Astrocyte of the spinal cord (primary cell): Measurements from ENCODE around the gene RAX.

Source experiments
- DNase-seq: peaks from one replicate; pipeline ENCODE4 v3.0.0; 2011; ENCODE audit warnings: low read depth, low spot score
- H3K4me3 ChIP-seq: 2 replicates; pipeline ENCODE4 v1.5.1; 2011; ENCODE audit warnings: low read depth, mild to moderate bottlenecking, low read length, moderate library complexity
- CTCF ChIP-seq: IDR thresholded peaks from 2 replicates; pipeline ENCODE4 v1.5.1; 2012; ENCODE audit warnings: low read depth, mild to moderate bottlenecking, low read length, inconsistent platforms
- in situ Hi-C: cut with HindIII; loops from 2 replicates; pipeline ENCODE4 v1.10.0; 2017; ENCODE audit warnings: low sequenced_read_pairs

Gene RAX

GRCh38 chr18:59305295-59305694 is 32.0 kb upstream of the RAX start:
- no peak overlapping the region for H3K4me3 ChIP-seq
- no peak for DNase-seq
- in situ Hi-C loops = no loop called here
- TF ChIP-seq CTCF = no peak

- DNase-seq = no peak
- in situ Hi-C loops = no loop called here
- no peak overlapping the region for H3K4me3 ChIP-seq
- TF ChIP-seq CTCF = no peak
Measured at GRCh38 chr18:59303656-59304195, 30.5 kb upstream of the RAX start.

- no peak overlapping the region for H3K4me3 ChIP-seq
- no peak for DNase-seq
- no peak for TF ChIP-seq CTCF
- in situ Hi-C loops = no loop called here
Measured at GRCh38 chr18:59303006-59303405, 29.8 kb upstream of the RAX start.

- DNase-seq = no peak
- no peak for TF ChIP-seq CTCF
- in situ Hi-C loops = no loop called here
- H3K4me3 ChIP-seq = no peak overlapping the region
Measured at GRCh38 chr18:59301929-59302328, 28.7 kb upstream of the RAX start.

GRCh38 chr18:59300676-59301285 is 27.5 kb upstream of the RAX start:
- in situ Hi-C loops = no loop called here
- H3K4me3 ChIP-seq = no peak overlapping the region
- no peak for DNase-seq
- no peak for TF ChIP-seq CTCF

- no peak for TF ChIP-seq CTCF
- DNase-seq = no peak
- in situ Hi-C loops = no loop called here
- no peak overlapping the region for H3K4me3 ChIP-seq
Measured at GRCh38 chr18:59298871-59299270, 25.6 kb upstream of the RAX start.
